HepG2 (cell line): Measurements from ENCODE around the gene FAF1. TPM values are rescaled to one million over a fixed set of nuclear protein-coding genes. Genes with fewer than 3 reads are reported as not detected.

Experiments
- ARHGAP35 ChIP-seq: sonication (generic); formaldehyde crosslinking; IDR thresholded peaks from 2 replicates; pipeline ENCODE4 v1.9.0; 2022; ENCODE audit warnings: mild to moderate bottlenecking, inconsistent platforms, moderate library complexity, missing genetic modification reagents, borderline replicate concordance
- ARID2 ChIP-seq: sonication (generic); formaldehyde crosslinking; IDR thresholded peaks from 2 replicates; pipeline ENCODE4 v1.8.1; 2022; ENCODE audit warnings: mild to moderate bottlenecking, missing genetic modification reagents, borderline replicate concordance
- ATM ChIP-seq: fragments of 450-650 bp; IDR thresholded peaks from 2 replicates; pipeline ENCODE4 v1.7.1; 2017; ENCODE audit warnings: mild to moderate bottlenecking, borderline replicate concordance
- EED ChIP-seq: sonication (generic); formaldehyde crosslinking; IDR thresholded peaks from 2 replicates; pipeline ENCODE4 v1.5.0; 2020; ENCODE audit warnings: mild to moderate bottlenecking, missing genetic modification reagents
- ELF1 ChIP-seq: sonication (generic); formaldehyde crosslinking; IDR thresholded peaks from 2 replicates; pipeline ENCODE4 v1.4.0; 2020; ENCODE audit warnings: missing genetic modification reagents
- ELF3 ChIP-seq: IDR thresholded peaks from 2 replicates; pipeline ENCODE4 v1.6.1; 2016; ENCODE audit warnings: missing genetic modification reagents, missing compliant biosample characterization
- EZH2 ChIP-seq: conservative IDR thresholded peaks from 2 replicates; pipeline ENCODE4 v1.6.1; 2012; ENCODE audit warnings: mild to moderate bottlenecking, low read depth, low read length, moderate library complexity
- HOXD1 ChIP-seq: sonication (generic); formaldehyde crosslinking; IDR thresholded peaks from 2 replicates; pipeline ENCODE4 v1.5.0; 2020; ENCODE audit warnings: missing genetic modification reagents
- JDP2 ChIP-seq: sonication (generic); formaldehyde crosslinking; IDR thresholded peaks from 2 replicates; pipeline ENCODE4 v1.8.1; 2022; ENCODE audit warnings: missing genetic modification reagents, borderline replicate concordance
- MAFK ChIP-seq, 2 experiments: IDR thresholded peaks in 1 of 2; conservative IDR thresholded peaks in 1 of 2; 2 replicates each; pipeline ENCODE4 v1.6.1; 2011; ENCODE audit warnings: improper control_type of control experiment in 2 of 2, low read length in 2 of 2
- MIER2 ChIP-seq: IDR thresholded peaks from 2 replicates; pipeline ENCODE4 v1.6.1; 2016; ENCODE audit warnings: missing biosample characterization, missing genetic modification reagents
- MZF1 ChIP-seq: sonication (generic); formaldehyde crosslinking; IDR thresholded peaks from 2 replicates; pipeline ENCODE4 v1.8.1; 2023; ENCODE audit warnings: mild to moderate bottlenecking, missing genetic modification reagents, borderline replicate concordance
- NONO ChIP-seq, 2 experiments: fragments of 450-650 bp in 1 of 2; sonication (generic) in 1 of 2; formaldehyde crosslinking in 1 of 2; IDR thresholded peaks in 1 of 2; conservative IDR thresholded peaks in 1 of 2; 2 replicates each; pipeline versions ENCODE4 v1.6.1 to v1.8.0; 2017 to 2022; ENCODE audit warnings: mild to moderate bottlenecking in 1 of 2, missing genetic modification reagents in 1 of 2, moderate library complexity in 1 of 2
- NR2F1 ChIP-seq, 2 experiments: fragments of 450-650 bp in 1 of 2; formaldehyde crosslinking in 1 of 2; IDR thresholded peaks; 2 replicates each; pipeline versions ENCODE4 v1.5.0 to v1.6.1; 2016 to 2020; ENCODE audit warnings: mild to moderate bottlenecking in 1 of 2, missing compliant biosample characterization in 1 of 2, missing genetic modification reagents in 1 of 2, moderate library complexity in 1 of 2
- POLR2AphosphoS5 ChIP-seq: IDR thresholded peaks from 2 replicates; pipeline ENCODE4 v1.6.1; 2012; ENCODE audit warnings: low read depth, low read length
- PPARG ChIP-seq: conservative IDR thresholded peaks from 2 replicates; pipeline ENCODE4 v1.6.1; 2016; ENCODE audit warnings: missing biosample characterization, missing genetic modification reagents
- SMC3 ChIP-seq: IDR thresholded peaks from 2 replicates; pipeline ENCODE4 v1.6.1; 2011; ENCODE audit warnings: low read length, improper control_type of control experiment
- SP5 ChIP-seq: IDR thresholded peaks from 2 replicates; pipeline ENCODE4 v1.6.1; 2016; ENCODE audit warnings: low read depth, borderline replicate concordance
- XBP1 ChIP-seq: sonication (generic); formaldehyde crosslinking; IDR thresholded peaks from 2 replicates; pipeline ENCODE4 v1.5.0; 2020; ENCODE audit warnings: missing genetic modification reagents
- ZNF17 ChIP-seq: sonication (generic); formaldehyde crosslinking; IDR thresholded peaks from 2 replicates; pipeline ENCODE4 v1.5.0; 2020; ENCODE audit warnings: mild to moderate bottlenecking, missing genetic modification reagents
- ZNF207 ChIP-seq: fragments of 450-650 bp; IDR thresholded peaks from 2 replicates; pipeline ENCODE4 v1.6.1; 2016; ENCODE audit warnings: antibody characterized with exemption, borderline replicate concordance
- ZNF274 ChIP-seq: sonication (generic); formaldehyde crosslinking; IDR thresholded peaks from 2 replicates; pipeline ENCODE4 v1.5.1; 2020; ENCODE audit warnings: mild to moderate bottlenecking, missing genetic modification reagents
- ZNF331 ChIP-seq: sonication (generic); formaldehyde crosslinking; IDR thresholded peaks from 2 replicates; pipeline ENCODE4 v1.4.0; 2020; ENCODE audit warnings: missing genetic modification reagents
- ZNF431 ChIP-seq: sonication (generic); formaldehyde crosslinking; IDR thresholded peaks from 2 replicates; pipeline ENCODE4 v1.9.0; 2022; ENCODE audit warnings: missing genetic modification reagents, low read depth, mild to moderate bottlenecking, borderline replicate concordance
- ZNF446 ChIP-seq: sonication (generic); formaldehyde crosslinking; IDR thresholded peaks from 2 replicates; pipeline ENCODE4 v1.5.0; 2020; ENCODE audit warnings: mild to moderate bottlenecking, missing genetic modification reagents
- ZNF7 ChIP-seq: IDR thresholded peaks from 2 replicates; pipeline ENCODE4 v1.6.1; 2016; ENCODE audit warnings: missing biosample characterization, missing genetic modification reagents
- ZNF761 ChIP-seq: sonication (generic); formaldehyde crosslinking; conservative IDR thresholded peaks from 2 replicates; pipeline ENCODE4 v1.4.0; 2020; ENCODE audit warnings: mild to moderate bottlenecking, missing genetic modification reagents
- ZNF768 ChIP-seq: sonication (generic); formaldehyde crosslinking; IDR thresholded peaks from 2 replicates; pipeline ENCODE4 v1.4.0; 2020; ENCODE audit warnings: missing genetic modification reagents
- polyA plus RNA-seq, 8 experiments: library from polyadenylated mRNA; depleted of rRNA in 3 of 8; stranded (reverse) in 7 of 8; unstranded in 1 of 8; fragments of >200 nt; fragmentation: Illumina TruSeq in 4 of 8; extraction: Trizol in 4 of 8; gene quantifications; 2 replicates each; pipeline versions ENCODE4 v1.2.1 to v1.2.3, GENCODE V29; 2011 to 2016; ENCODE audit warnings: low read depth in 4 of 8, missing spikeins in 1 of 8, mixed read lengths in 1 of 8; ENCODE audit not compliant: insufficient read depth in 1 of 8
- total RNA-seq, 5 experiments: library from RNA; depleted of rRNA; stranded (reverse); fragments of >200 nt; fragmentation: Illumina TruSeq; extraction: Trizol; gene quantifications; 2 replicates each; pipeline ENCODE4 v1.2.3, GENCODE V29; 2016; ENCODE audit warnings: low read depth in 1 of 5
- TF ChIP-seq, protein P1 (sequence below): sonication (generic); formaldehyde crosslinking; IDR thresholded peaks from 2 replicates; pipeline ENCODE4; 2020; ENCODE audit warnings: missing genetic modification reagents, mild to moderate bottlenecking, borderline replicate concordance
- TF ChIP-seq, protein P2 (sequence below): sonication (generic); formaldehyde crosslinking; IDR thresholded peaks from 2 replicates; pipeline ENCODE4 v1.4.0; 2020; ENCODE audit warnings: mild to moderate bottlenecking, missing genetic modification reagents

Gene FAF1
- total and polyA plus RNA-seq, 2 of the 13 experiments (the other 11 are each of a cell fraction or from before 2014, with no cell fraction given): 19.4 to 63.3 TPM

DNA sequence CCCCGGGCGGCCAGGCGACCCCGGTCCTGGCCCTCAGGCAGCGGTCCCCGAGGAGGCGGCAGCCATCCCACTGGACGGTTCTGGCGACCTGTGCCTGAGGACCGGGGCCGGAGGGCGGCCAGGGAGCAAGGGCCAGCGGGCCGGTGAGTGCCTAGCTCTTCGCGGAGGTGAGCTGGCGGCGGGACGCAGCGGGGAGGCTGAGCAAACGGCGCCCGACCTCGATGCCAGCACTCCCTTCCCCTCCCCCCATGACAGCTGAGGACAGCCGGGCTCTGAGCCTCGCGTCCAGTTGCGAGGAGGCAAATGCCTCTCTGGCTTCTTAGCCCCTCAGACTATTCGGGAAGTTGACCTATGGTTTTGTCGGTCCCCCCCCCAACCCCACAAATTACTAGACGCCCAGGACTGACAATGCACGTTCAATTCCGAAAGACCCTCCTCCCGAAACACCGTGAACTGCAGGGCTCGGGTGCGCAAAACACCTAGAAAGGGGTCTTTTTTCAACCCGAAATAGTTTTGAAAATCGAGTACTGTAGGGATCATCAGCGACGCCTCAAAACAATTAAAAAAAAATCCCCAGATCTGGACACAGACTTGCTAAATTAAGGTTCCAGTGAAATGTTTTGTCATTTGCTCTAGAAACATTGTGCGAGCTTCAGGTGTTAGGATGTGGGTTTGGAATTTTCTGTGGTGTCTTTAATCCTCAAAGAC lies 18.2 kb upstream of the FAF1 start (continued):
- TF ChIP-seq, protein P1, sequence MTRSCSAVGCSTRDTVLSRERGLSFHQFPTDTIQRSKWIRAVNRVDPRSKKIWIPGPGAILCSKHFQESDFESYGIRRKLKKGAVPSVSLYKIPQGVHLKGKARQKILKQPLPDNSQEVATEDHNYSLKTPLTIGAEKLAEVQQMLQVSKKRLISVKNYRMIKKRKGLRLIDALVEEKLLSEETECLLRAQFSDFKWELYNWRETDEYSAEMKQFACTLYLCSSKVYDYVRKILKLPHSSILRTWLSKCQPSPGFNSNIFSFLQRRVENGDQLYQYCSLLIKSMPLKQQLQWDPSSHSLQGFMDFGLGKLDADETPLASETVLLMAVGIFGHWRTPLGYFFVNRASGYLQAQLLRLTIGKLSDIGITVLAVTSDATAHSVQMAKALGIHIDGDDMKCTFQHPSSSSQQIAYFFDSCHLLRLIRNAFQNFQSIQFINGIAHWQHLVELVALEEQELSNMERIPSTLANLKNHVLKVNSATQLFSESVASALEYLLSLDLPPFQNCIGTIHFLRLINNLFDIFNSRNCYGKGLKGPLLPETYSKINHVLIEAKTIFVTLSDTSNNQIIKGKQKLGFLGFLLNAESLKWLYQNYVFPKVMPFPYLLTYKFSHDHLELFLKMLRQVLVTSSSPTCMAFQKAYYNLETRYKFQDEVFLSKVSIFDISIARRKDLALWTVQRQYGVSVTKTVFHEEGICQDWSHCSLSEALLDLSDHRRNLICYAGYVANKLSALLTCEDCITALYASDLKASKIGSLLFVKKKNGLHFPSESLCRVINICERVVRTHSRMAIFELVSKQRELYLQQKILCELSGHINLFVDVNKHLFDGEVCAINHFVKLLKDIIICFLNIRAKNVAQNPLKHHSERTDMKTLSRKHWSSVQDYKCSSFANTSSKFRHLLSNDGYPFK (CRISPR knock-in tag): 0 out of 2 replicates have a peak, but pooled peaks have one; percentile 39
- TF ChIP-seq ELF3 (CRISPR knock-in tag) (no peak), ZNF7 (CRISPR knock-in tag) (no peak), SMC3 (no peak), ZNF768 (CRISPR knock-in tag) (peak; percentile 69; the same call in 1 of the 2 replicates), ZNF761 (CRISPR knock-in tag) (peak; percentile 72; the same call in 1 of the 2 replicates), POLR2AphosphoS5 (no peak; the same call in 1 of the 2 replicates), JDP2 (no peak), ZNF331 (no peak; the same call in 1 of the 2 replicates), XBP1 (no peak), MAFK (conservative IDR thresholded peaks at IDR 0.05 in 1 of 2, IDR thresholded peaks at IDR 0.05 in 1 of 2; ENCODE audit: low read length in 2 of 2) (no peak), NONO (IDR thresholded peaks at IDR 0.05) (no peak), NONO (CRISPR knock-in tag; conservative IDR thresholded peaks at IDR 0.05) (no peak; the same call in 1 of the 2 replicates), ZNF446 (0 out of 2 replicates have a peak, but pooled peaks have one; percentile 52), MIER2 (CRISPR knock-in tag) (no peak), EZH2 (no peak), NR2F1 (CRISPR knock-in tag; IDR thresholded peaks at IDR 0.05) (no peak), EED (no peak), ARID2 (CRISPR knock-in tag) (no peak), ELF1 (CRISPR knock-in tag) (no peak), SP5 (no peak), ATM (no peak), ZNF17 (no peak), HOXD1 (CRISPR knock-in tag) (no peak), ZNF207 (no peak), MZF1 (no peak), ZNF274 (no peak), ZNF431 (no peak), ARHGAP35 (CRISPR knock-in tag) (no peak), PPARG (CRISPR knock-in tag) (no peak)
- TF ChIP-seq, protein P2, sequence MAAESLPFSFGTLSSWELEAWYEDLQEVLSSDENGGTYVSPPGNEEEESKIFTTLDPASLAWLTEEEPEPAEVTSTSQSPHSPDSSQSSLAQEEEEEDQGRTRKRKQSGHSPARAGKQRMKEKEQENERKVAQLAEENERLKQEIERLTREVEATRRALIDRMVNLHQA (CRISPR knock-in tag): no peak
